ENCODE measurements around the gene TMEM60.

- peak in 1 of 3 donors; percentile 49 for TF ChIP-seq CTCF (IDR thresholded peaks at IDR 0.05)
- TF ChIP-seq POLR2A (IDR thresholded peaks at IDR 0.05), result no peak
Observed at GRCh38 chr7:77759294-77759889, 38.8 kb downstream of the TMEM60 start.

Measured in lower leg skin (tissue), 3 donors.